B cell (primary cell): Measurements from ENCODE around the gene FAM78B. TPM values are rescaled to one million over a fixed set of nuclear protein-coding genes. Genes with fewer than 3 reads are reported as not detected.

Experiments used
- ATAC-seq: fragments of 200-7000 bp; cut with Tn5 transposase; one replicate; pipeline ENCODE4 v1.10.0; 2021; ENCODE audit warnings: low read depth, mild to moderate bottlenecking, moderate number of reproducible peaks, moderate library complexity
- CTCF ChIA-PET: fragments of 350-600 bp; sonication (Branson Sonifier 250); formaldehyde crosslinking; loops from one replicate; lab custom pipeline; 2021; ENCODE audit warnings: antibody characterized with exemption, inconsistent platforms; lab: Charles Lee
- POLR2A ChIA-PET: fragments of 350-600 bp; sonication (Branson Sonifier 250); formaldehyde crosslinking; loops from one replicate; lab custom pipeline; 2021; ENCODE audit warnings: antibody characterized with exemption; lab: Charles Lee
- DNase-seq: peaks from one replicate; pipeline ENCODE4 v3.0.0; 2013
- H2AFZ ChIP-seq: 2 replicates; pipeline ENCODE4 v1.6.1; 2012; ENCODE audit warnings: mild to moderate bottlenecking, low read depth, low read length; ENCODE audit not compliant: insufficient read depth, poor library complexity, severe bottlenecking
- H3K27ac ChIP-seq, 2 donors: 1 replicate in 1 of 2; 2 replicates in 1 of 2; pipeline ENCODE4 v1.5.1; 2012 to 2013; ENCODE audit warnings: low read length in 2 of 2, mild to moderate bottlenecking in 2 of 2, moderate library complexity in 1 of 2
- H3K27me3 ChIP-seq, 4 experiments: fragments of 200-600 bp in 1 of 4; sonication (generic) in 1 of 4; replicated peaks in 1 of 4; 1 replicate in 2 of 4; 2 replicates in 2 of 4; pipeline versions ENCODE4 v1.6.1 to v1.7.0; 2013 to 2016; ENCODE audit warnings: low read length in 3 of 4, mild to moderate bottlenecking in 2 of 4, mixed read lengths in 1 of 4, moderate library complexity in 1 of 4; ENCODE audit not compliant: insufficient read depth in 4 of 4, control insufficient read depth in 3 of 4; ENCODE audit errors: control extremely low read depth in 1 of 4
- H3K36me3 ChIP-seq, 2 experiments: replicated peaks in 1 of 2; 1 replicate in 1 of 2; 2 replicates in 1 of 2; pipeline versions ENCODE4 v1.6.1 to v1.7.1; 2013; ENCODE audit warnings: low read length in 1 of 2; ENCODE audit not compliant: insufficient read depth in 2 of 2, control insufficient read depth in 1 of 2; ENCODE audit errors: control extremely low read depth in 1 of 2, extremely low read depth in 1 of 2
- H3K4me1 ChIP-seq, 2 donors: fragments of 200-600 bp in 1 of 2; sonication (generic) in 1 of 2; 1 replicate in 1 of 2; 2 replicates in 1 of 2; pipeline versions ENCODE4 v1.5.1 to v1.6.1; 2013 to 2017; ENCODE audit warnings: low read length in 2 of 2; ENCODE audit not compliant: control insufficient read depth in 2 of 2, insufficient read depth in 2 of 2
- H3K4me2 ChIP-seq: replicated peaks from 2 replicates; pipeline ENCODE3; 2012; ENCODE audit warnings: mild to moderate bottlenecking, low read depth, low read length; ENCODE audit not compliant: poor library complexity, severe bottlenecking
- H3K4me3 ChIP-seq, 5 experiments: fragments of 200-600 bp in 1 of 5; sonication (generic) in 1 of 5; 1 replicate in 3 of 5; 2 replicates in 2 of 5; pipeline versions ENCODE4 v1.5.1 to v1.7.0; 2011 to 2016; ENCODE audit warnings: low read length in 4 of 5, mild to moderate bottlenecking in 4 of 5, low read depth in 2 of 5, control low read depth in 1 of 5, moderate library complexity in 1 of 5; ENCODE audit not compliant: insufficient read depth in 1 of 5; ENCODE audit errors: control extremely low read depth in 1 of 5, extremely low read depth in 1 of 5
- H3K79me2 ChIP-seq: fragments of 200-600 bp; sonication (generic); one replicate; pipeline ENCODE4 v1.6.0; 2016; ENCODE audit warnings: low read length; ENCODE audit not compliant: control insufficient read depth, insufficient read depth
- H3K9ac ChIP-seq: fragments of 200-600 bp; sonication (generic); 2 replicates; pipeline ENCODE4 v1.6.1; 2017; ENCODE audit warnings: mild to moderate bottlenecking, low read length, moderate library complexity
- H3K9me3 ChIP-seq, 3 donors: one replicate each; pipeline versions ENCODE4 v1.6.1 to v1.7.1; 2013; ENCODE audit warnings: low read length in 2 of 3; ENCODE audit not compliant: control insufficient read depth in 2 of 3, insufficient read depth in 1 of 3; ENCODE audit errors: control extremely low read depth in 1 of 3
- H4K20me1 ChIP-seq: 2 replicates; pipeline ENCODE4 v1.6.0; 2012; ENCODE audit warnings: mild to moderate bottlenecking, low read length; ENCODE audit not compliant: insufficient read depth, control insufficient read depth, poor library complexity, severe bottlenecking
- H3K27ac Mint-ChIP-seq: one replicate; pipeline ENCODE4 v1.8.0; 2021; ENCODE audit warnings: mixed read lengths
- H3K27me3 Mint-ChIP-seq: one replicate; pipeline ENCODE4 v1.8.0; 2021; ENCODE audit warnings: mixed read lengths
- H3K4me1 Mint-ChIP-seq: one replicate; pipeline ENCODE4 v1.8.0; 2021; ENCODE audit warnings: mixed read lengths
- H3K4me3 Mint-ChIP-seq: one replicate; pipeline ENCODE4 v1.8.0; 2021; ENCODE audit warnings: mixed read lengths
- H3K9me3 Mint-ChIP-seq: one replicate; pipeline ENCODE4 v1.8.0; 2022; ENCODE audit warnings: mixed read lengths; ENCODE audit not compliant: insufficient read depth
- CTCF ChIP-seq: fragments of 200-600 bp; IDR thresholded peaks from one replicate; pipeline ENCODE4 v1.8.0; 2022; ENCODE audit warnings: antibody characterized with exemption, mild to moderate bottlenecking
- EZH2 ChIP-seq: IDR thresholded peaks from 2 replicates; pipeline ENCODE4 v1.6.1; 2012; ENCODE audit warnings: borderline replicate concordance, low read depth, mild to moderate bottlenecking, moderate library complexity, low read length; ENCODE audit not compliant: insufficient read depth, poor library complexity, severe bottlenecking
- WGBS: methylation state at CpG from one replicate; pipeline ENCODE4 v1.1.5; 2013; ENCODE audit warnings: missing lambda C conversion rate; ENCODE audit not compliant: insufficient coverage; 5-methylcytosine and 5-hydroxymethylcytosine counted together
- intact Hi-C: fragments of 100-400 bp; cut with micrococcal nuclease; formaldehyde crosslinking; loops from one replicate; pipeline ENCODE4 v1.10.0; 2022
- polyA plus RNA-seq: library from polyadenylated mRNA; depleted of rRNA; stranded (reverse); fragments of >200 nt; gene quantifications from 2 replicates; pipeline ENCODE4 v1.2.3, GENCODE V29; 2012
- total RNA-seq, 2 donors: library from RNA; stranded (reverse); fragments of 120-200 nt in 1 of 2; gene quantifications; 1 replicate in 1 of 2; 2 replicates in 1 of 2; pipeline versions ENCODE4 v1.2.3 to v1.2.4, GENCODE V29; 2013 to 2022

The FAM78B gene
- total and polyA plus RNA-seq, 2 donors (not counting 1 experiment from before 2014, with no cell fraction given): 0.22 to 0.81 TPM

GRCh38 chr1:166151804-166152203 lies 15.0 kb downstream of the FAM78B start:
- WGBS: 100% methylated on average over 4 of the region's 5 CpGs
- H3K79me2 ChIP-seq: no peaks in the 10 kb centered on the region
- peaks cover 4% of the 10 kb centered on the region for H3K27me3 Mint-ChIP-seq

GRCh38 chr1:166145499-166145898 lies 21.3 kb downstream of the FAM78B start:
- Mint-ChIP-seq H3K27me3 (peaks cover 3% of the 10 kb centered on the region), H3K9me3 (no peaks in the 10 kb centered on the region), H3K27ac (no peak overlapping the region), H3K4me1 (no peaks in the 10 kb centered on the region), H3K4me3 (no peak overlapping the region)
- CTCF ChIA-PET: no interaction called here
- ATAC-seq (no peak), DNase-seq (no peak)
- Histone ChIP-seq H3K9ac (no peak overlapping the region), H3K4me3 (no peak overlapping the region), H3K79me2 (no peaks in the 10 kb centered on the region), H3K27me3 (no peaks in the 10 kb centered on the region), H3K4me1 (no peaks in the 10 kb centered on the region), H3K9me3 (no peaks in the 10 kb centered on the region), H4K20me1 (no peaks in the 10 kb centered on the region), H3K36me3 (no peaks in the 10 kb centered on the region), H3K27ac (no peak overlapping the region), H2AFZ (no peak overlapping the region), H3K4me2 (no peak overlapping the region)
- TF ChIP-seq CTCF (no peak), EZH2 (no peak)
- POLR2A ChIA-PET: no interaction called here
- intact Hi-C loops: no loop called here
- WGBS: no CpG with 5 or more reads among the region's 1 CpG

More at GRCh38 chr1:166151804-166152203, 15.0 kb downstream of the FAM78B start:
- no peaks in the 10 kb centered on the region for H3K4me1 Mint-ChIP-seq
- ChIA-PET CTCF (no interaction called here), POLR2A (no interaction called here)
- Histone ChIP-seq H3K27me3 (no peaks in the 10 kb centered on the region), H4K20me1 (no peaks in the 10 kb centered on the region), H3K4me3 (no peak overlapping the region), H3K9me3 (no peaks in the 10 kb centered on the region), H3K27ac (no peak overlapping the region), H3K9ac (no peak overlapping the region), H3K4me2 (no peak overlapping the region), H3K4me1 (no peaks in the 10 kb centered on the region), H2AFZ (no peak overlapping the region), H3K36me3 (no peaks in the 10 kb centered on the region)
- no peaks in the 10 kb centered on the region for H3K9me3 Mint-ChIP-seq
- no peak overlapping the region for H3K4me3 Mint-ChIP-seq
- DNase-seq (no peak), ATAC-seq (no peak)
- TF ChIP-seq EZH2 (no peak), CTCF (no peak)
- H3K27ac Mint-ChIP-seq: no peak overlapping the region
- intact Hi-C loops: no loop called here
